Stimulated activated naive CD4-positive, alpha-beta T cell (primary cell): ENCODE measurements around the gene RDX.

ENCODE experiments used
- DNase-seq, 6 experiments: peaks; one replicate each; lab custom pipeline; 2025; lab: John Stamatoyannopoulos, UW

The RDX gene

DNA sequence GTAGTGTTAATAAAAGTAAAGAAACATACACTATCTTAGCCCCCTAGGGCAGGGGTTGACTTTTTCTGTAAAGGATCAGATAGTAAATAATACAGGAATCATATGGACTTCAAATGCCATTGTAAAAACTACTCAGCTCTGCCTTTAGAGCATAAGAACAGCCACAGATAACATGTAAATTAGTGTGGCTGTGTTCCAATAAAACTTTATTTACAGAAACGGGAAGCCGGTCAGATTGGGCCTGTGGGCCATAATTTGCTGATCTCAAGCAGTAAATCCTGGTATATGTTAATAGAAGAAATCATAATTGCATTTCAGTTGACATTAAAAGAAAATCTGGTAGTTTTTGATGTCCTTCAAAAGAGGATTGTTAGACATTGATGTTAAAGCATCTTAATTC is 126.7 kb downstream of the RDX start:
- DNase-seq, result no peak

DNA sequence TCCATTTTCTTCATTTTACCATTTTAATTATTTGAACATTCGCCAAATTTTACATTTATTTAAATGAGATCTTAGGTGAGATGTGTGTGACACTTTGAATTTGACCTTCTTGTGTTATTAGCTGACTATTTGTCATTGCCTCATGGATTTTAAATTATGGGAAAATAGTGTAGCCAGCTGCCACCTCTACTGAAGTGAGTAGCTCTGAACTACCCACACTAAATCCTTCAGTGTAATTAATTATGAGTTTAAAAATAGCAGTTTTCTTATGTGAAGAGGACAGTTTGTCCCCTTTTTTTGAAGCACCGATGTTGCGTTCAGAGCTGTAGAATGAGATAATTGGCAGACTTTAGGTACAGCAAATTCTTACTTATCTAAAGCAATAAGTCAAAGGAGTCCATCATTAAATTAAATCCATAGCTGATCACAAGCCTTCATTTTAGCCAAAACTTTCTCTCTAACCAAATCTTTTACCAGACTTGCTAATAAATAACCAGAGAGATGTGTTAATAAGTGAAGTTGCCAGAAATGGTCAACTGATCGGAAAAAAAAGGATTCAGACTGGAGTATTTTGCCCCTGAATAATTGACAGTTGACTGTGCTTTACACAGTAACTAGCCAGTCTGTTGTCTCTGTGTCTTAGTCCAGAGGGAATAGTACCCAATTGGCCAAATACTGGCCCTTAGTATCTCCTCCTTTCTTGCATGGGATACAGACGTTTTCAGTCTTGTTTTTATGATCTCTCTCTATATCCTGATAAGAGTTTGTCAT is 128.2 kb downstream of the RDX start:
- no peak for DNase-seq

- no peak for DNase-seq
Measured at GRCh38 chr11:110165039-110165925, 131.1 kb downstream of the RDX start.

DNA sequence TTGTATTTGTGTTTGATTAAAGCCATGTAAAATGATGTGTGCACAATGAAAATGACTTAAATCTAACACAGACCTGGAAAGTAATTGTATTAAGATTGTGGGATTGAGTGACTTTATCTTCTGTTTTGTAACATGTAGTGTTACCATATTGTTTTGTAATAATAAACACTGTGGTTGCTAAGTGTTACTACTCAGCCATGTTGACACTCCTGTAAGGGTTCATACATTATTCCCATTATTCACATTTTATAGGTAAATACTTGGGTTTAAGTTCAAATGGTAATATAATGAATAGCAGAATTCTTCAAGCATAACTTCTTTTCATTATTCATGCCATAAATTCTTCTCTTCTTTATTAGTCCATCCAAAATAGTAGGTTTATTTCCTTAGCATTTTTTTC is 134.2 kb downstream of the RDX start:
- no peak for DNase-seq

DNA sequence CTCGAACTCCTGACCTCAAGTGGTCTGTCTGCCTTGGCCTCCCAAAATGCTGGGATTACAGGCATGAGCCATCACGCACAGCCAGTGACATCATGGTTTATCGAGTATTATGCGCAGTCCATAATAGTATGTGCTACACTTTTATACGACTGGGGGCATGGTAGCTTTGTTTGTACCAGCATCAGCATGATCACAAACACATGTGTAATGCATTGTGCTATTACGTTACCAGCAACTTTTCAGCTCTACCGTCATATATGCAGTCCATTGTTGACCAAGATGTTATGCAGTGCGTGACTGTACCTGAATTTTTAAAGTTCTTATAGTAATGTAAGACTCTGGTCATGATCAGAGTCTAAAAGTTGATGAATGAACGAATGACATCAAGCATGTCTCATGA is 135.4 kb downstream of the RDX start:
- DNase-seq, result no peak

DNA sequence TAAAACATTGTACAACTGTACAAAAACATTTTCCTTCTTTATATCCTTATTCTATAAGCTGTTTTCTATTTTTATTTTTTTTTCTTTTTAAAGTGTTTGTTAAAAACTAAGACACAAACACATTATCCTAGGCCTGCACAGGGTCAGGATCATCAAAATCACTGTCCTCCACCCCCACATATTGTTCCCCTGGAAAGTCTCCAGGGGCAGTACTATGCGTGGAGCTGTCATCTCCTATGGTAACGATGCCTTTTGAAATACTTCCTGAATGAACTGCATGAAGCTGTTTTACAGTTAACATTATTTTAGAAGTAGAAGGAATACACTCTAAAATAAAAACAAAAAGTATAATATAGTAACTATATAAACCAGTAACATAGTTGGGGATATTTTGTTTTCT is 136.0 kb downstream of the RDX start:
- DNase-seq, result no peak

GRCh38 chr11:110160016-110160415 is 136.4 kb downstream of the RDX start:
- DNase-seq, result no peak

DNA sequence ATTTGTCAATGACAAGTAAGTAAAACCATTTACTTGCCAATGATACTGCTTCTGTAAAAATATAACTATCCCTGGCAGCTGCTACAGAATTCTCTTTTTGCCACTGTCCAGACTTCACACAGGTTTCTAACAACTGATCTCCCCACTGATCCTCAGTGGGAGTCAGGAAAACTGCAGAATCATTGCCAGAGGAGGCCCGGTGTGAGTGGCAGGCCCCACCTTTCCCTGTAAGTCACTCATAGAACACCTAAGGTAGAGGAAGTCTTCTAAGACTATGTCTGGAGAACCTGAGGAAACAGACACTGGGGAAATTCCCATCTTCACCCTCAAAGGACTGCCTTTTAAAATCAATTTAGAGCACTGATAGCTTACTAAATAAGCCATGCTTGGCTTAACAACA is 136.9 kb downstream of the RDX start:
- no peak for DNase-seq

- DNase-seq, result no peak
Measured at GRCh38 chr11:110158317-110159200, 137.9 kb downstream of the RDX start.

GRCh38 chr11:110156503-110156902 is 139.9 kb downstream of the RDX start:
- DNase-seq, result no peak

- DNase-seq, result no peak
Measured at GRCh38 chr11:110153474-110153873, 142.9 kb downstream of the RDX start.

- no peak for DNase-seq
Measured at GRCh38 chr11:110152199-110152598, 144.2 kb downstream of the RDX start.

DNA sequence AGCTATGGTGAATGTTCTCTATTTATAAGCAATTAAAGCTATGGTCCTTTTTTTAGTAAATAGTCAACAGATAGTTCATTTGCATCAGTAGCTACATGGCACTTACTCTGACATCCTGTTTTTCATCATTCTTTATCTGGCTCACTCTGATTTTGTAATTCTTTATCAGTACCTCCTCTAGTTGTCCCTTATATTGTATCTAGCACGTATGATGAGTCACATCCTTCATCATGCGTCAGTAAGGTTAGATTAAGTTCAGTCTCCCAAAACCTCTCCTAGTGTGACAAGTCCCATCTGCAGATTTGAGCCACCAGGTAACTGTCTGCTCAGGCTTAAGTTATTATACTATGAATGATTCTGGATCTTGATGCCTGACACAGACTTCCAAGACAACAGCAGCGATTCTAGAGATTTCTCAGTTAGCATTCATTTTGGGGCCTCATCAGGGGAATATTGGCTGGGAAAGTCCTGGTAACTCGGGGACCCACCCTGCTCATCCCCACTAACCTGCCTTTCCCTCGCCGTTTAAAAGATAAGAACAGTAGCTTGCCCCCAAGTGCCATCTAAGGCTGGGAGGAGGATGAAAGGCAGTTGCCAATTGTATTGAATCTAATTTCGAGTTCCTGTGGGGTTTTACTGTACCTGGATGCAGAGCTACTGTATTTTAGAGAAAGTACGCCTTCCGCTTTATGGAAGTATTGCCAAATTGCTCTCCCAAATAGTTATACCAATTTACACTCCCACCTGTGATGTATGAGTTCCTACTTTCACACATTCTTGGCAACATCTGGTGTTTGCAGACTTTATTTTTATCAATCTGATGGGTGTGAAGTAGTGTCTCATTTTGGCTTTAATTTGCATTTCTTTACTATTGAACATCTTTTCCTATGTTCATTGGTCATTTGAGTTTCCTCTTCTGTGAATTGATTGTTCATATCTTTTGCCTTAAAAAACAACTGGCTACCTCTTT is 147.4 kb downstream of the RDX start:
- no peak for DNase-seq

DNA sequence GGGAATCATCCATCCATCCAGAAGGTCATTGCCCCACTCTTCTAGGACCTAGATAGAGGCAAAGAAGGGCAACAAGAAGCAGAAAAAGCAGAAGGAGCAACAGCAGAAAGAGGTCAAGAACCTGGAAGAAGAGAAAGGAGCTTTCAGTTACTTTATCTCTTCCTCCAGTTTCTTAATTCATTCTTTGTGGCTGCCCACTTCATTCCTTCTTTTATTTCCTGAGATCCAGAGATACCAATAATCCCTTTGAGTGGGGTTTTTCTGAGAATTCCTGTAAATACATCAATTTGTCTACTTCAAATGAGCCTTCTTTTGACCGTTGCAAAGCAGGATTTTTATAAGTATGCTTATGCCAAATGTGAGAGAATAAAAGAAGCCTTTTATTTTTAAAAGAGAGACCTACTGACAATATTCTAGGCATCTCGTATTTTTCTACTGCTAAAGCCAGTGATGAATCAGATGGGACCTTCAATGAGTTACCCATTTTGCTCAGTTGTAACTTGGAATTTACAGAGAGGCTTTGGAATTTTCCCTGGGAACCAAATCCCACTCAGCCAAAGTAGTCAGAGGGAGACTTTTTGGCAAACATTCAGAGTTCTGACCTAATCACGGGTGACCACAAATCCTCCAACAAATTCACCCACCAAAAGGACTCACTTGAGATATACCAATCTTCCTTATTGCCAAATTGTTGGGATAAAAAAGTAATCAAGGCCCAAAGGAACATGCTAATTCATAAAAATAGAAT is 148.3 kb downstream of the RDX start:
- DNase-seq, result no peak

DNA sequence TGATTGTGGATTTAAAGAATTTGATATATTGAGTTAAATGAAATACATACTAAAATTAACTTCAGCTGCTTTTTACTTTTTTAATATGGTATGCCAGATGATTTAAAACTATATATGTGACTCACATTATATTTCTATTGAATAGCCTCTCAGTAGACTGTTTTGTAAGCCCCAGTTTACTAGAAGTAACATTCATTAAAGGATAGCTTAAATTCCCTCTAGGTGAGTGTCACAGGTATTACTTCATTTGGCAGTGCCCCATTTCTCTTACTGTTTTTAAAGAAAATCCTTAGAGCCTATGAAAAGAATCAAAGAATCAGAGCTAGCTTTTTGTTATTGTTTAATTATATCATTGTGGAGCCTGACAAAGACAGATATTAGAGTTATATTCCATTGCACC is 154.6 kb downstream of the RDX start:
- no peak for DNase-seq

- DNase-seq, result no peak
Measured at GRCh38 chr11:110134110-110134509, 162.3 kb downstream of the RDX start.

- no peak for DNase-seq
Measured at GRCh38 chr11:110133160-110133559, 163.3 kb downstream of the RDX start.

DNA sequence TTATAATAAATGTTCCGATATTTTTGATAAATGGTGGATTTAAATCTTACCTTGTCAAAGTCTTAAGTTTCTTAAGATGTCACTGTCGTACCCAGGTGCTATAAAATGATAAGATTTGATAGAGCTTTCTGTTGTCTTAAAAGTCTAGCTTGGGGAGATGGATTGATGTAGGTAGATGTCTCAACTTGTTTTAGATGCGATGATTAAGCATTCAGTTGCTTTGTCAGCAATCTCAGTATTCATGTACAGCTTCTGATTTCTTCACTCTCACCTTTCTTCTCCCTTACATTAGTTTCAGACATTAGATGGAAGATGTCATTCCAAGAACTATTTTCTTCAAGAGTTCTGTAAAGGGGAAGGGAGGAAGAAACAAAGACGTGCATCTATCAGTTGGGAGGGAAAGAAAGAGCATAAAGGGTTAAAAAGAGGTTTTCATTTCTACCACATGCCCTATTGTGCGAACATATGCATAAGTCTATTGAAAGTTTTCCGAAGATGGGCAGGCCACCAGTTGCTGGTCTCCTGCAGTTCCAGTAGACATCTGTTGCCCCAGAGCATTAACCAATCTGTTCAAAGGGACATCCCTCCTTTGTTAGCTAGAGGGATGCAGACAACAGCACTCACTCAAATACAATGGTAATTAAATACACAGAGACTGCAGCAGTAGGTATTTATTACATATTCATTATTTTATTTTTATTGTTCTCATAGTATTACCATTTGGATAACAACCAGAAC is 164.9 kb downstream of the RDX start:
- no peak for DNase-seq

DNA sequence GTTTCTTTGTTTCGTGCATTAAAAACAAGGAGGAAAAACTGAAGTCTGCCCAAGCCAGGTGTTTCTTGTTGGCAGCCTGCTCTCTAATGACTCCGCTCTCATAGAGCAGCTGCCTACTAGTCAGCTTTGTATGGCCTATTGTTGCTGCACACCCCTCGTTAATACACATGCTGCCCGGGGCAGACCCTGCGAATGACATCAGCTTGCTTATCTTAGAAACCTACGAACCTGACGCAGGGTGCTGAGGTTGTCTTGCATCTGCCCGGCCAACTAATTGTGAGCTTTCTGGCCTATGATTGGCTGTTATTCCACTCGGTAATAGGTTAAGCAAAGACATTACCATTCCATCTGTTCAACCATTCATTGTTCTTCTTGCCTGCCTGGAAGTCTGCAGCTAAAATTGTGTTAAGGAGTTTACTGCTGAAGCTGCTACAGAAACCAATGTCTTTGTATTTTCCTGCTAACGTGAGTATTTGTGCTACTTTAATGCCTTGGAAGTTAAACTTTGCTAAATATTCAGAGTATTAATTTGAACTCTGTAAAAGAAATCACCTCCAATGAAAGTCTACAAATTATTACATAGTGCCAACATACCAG is 165.7 kb downstream of the RDX start:
- no peak for DNase-seq
